ENCODE measurements around the gene SOCS3. TPM values are rescaled to one million over a fixed set of nuclear protein-coding genes. Genes with fewer than 3 reads are reported as not detected.

SOCS3 gene
- total RNA-seq, 2 donors from 2014 or later: 10.6 to 59.6 TPM

GRCh38 chr17:78391051-78391431 lies 31.2 kb upstream of the SOCS3 start:
- Histone ChIP-seq H3K4me1 (replicated peaks) (no peaks in the 10 kb centered on the region), H3K4me3 (no peak overlapping the region), H3K9me3 (no peaks in the 10 kb centered on the region), H3K27ac (no peak overlapping the region), H3K36me3 (no peaks in the 10 kb centered on the region), H3K27me3 (replicated peaks; ENCODE audit: insufficient read depth) (no peaks in the 10 kb centered on the region)
- no peak for DNase-seq (ENCODE audit: low spot score)
- WGBS: 96% methylated on average over 11 of the region's 11 CpGs
- intact Hi-C loops (cut with DNase I): no loop called here
- TF ChIP-seq POLR2A (IDR thresholded peaks at IDR 0.05) (no peak), CTCF (IDR thresholded peaks at IDR 0.05) (no peak), POLR2AphosphoS5 (IDR thresholded peaks at IDR 0.05) (no peak)

- no peak for DNase-seq (ENCODE audit: low spot score)
- TF ChIP-seq CTCF (IDR thresholded peaks at IDR 0.05): no peak
- no peak for TF ChIP-seq POLR2A (IDR thresholded peaks at IDR 0.05)
- Histone ChIP-seq H3K27me3 (replicated peaks; ENCODE audit: insufficient read depth) (no peaks in the 10 kb centered on the region), H3K27ac (no peak overlapping the region), H3K4me3 (no peak overlapping the region), H3K4me1 (replicated peaks) (peaks cover 4% of the 10 kb centered on the region), H3K9me3 (no peaks in the 10 kb centered on the region), H3K36me3 (no peaks in the 10 kb centered on the region)
- 76% methylated on average over 15 of the region's 15 CpGs for WGBS
- intact Hi-C loops (cut with DNase I): no loop called here
Observed at GRCh38 chr17:78390241-78391050, 30.6 kb upstream of the SOCS3 start.

- Histone ChIP-seq H3K27ac (peak overlapping the region; percentile 67 to 70), H3K9me3 (no peaks in the 10 kb centered on the region), H3K27me3 (replicated peaks; ENCODE audit: insufficient read depth) (no peaks in the 10 kb centered on the region), H3K4me1 (replicated peaks) (peaks cover 11% of the 10 kb centered on the region), H3K36me3 (no peaks in the 10 kb centered on the region), H3K4me3 (no peak overlapping the region)
- TF ChIP-seq CTCF (IDR thresholded peaks at IDR 0.05) (no peak), POLR2AphosphoS5 (IDR thresholded peaks at IDR 0.05) (peak; percentile 85), POLR2A (IDR thresholded peaks at IDR 0.05) (no peak)
- 30% methylated on average over 10 of the region's 10 CpGs for WGBS
- DNase-seq (ENCODE audit: low spot score): peak; percentile 78
- intact Hi-C loops (cut with DNase I): no loop called here
Observed at GRCh38 chr17:78387977-78388941, 28.4 kb upstream of the SOCS3 start.

GRCh38 chr17:78384479-78385175 lies 24.8 kb upstream of the SOCS3 start:
- H3K36me3 ChIP-seq: no peaks in the 10 kb centered on the region
- no peak overlapping the region for H3K4me3 ChIP-seq
- TF ChIP-seq POLR2A (IDR thresholded peaks at IDR 0.05) (no peak), POLR2AphosphoS5 (IDR thresholded peaks at IDR 0.05) (no peak)
- no peaks in the 10 kb centered on the region for H3K27me3 ChIP-seq (replicated peaks; ENCODE audit: insufficient read depth)
- H3K4me1 ChIP-seq (replicated peaks): peaks cover 16% of the 10 kb centered on the region
- WGBS: 75% methylated on average over 23 of the region's 23 CpGs
- peak overlapping the region; percentile 58 to 70 for H3K27ac ChIP-seq
- DNase-seq (ENCODE audit: low spot score): no peak
- intact Hi-C loops (cut with DNase I): no loop called here
- no peaks in the 10 kb centered on the region for H3K9me3 ChIP-seq

All from prostate gland (tissue), 2 donors.